Lung (tissue), 12 donors: Measurements from ENCODE around the gene NFX1. TPM values are rescaled to one million over a fixed set of nuclear protein-coding genes. Genes with fewer than 3 reads are reported as not detected.

ENCODE experiments used
- ATAC-seq: fragments of 200-7000 bp; cut with Tn5 transposase; one replicate; pipeline ENCODE4 v1.9.1; 2020; ENCODE audit warnings: moderate number of reproducible peaks; ENCODE audit not compliant: insufficient read depth, low FRiP score
- DNase-seq, 3 donors: peaks; one replicate each; pipeline ENCODE4 v3.0.0-alpha.2; 2013 to 2017
- H3K27ac ChIP-seq, 2 donors: one replicate each; pipeline ENCODE4 v1.5.1; 2013; ENCODE audit warnings: mild to moderate bottlenecking in 2 of 2, moderate library complexity in 2 of 2, control low read depth in 1 of 2, inconsistent platforms in 1 of 2, low read depth in 1 of 2, low read length in 1 of 2
- H3K27me3 ChIP-seq, 3 donors: one replicate each; pipeline ENCODE4 v1.5.1; 2013; ENCODE audit warnings: low read length in 2 of 3; ENCODE audit not compliant: control insufficient read depth in 3 of 3, insufficient read depth in 3 of 3
- H3K36me3 ChIP-seq, 4 donors: one replicate each; pipeline ENCODE4 v1.5.1; 2013; ENCODE audit warnings: low read length in 4 of 4, mild to moderate bottlenecking in 1 of 4, moderate library complexity in 1 of 4; ENCODE audit not compliant: control insufficient read depth in 4 of 4, insufficient read depth in 4 of 4
- H3K4me1 ChIP-seq, 5 donors: one replicate each; pipeline ENCODE4 v1.5.1; 2013; ENCODE audit warnings: low read length in 5 of 5, mild to moderate bottlenecking in 2 of 5, moderate library complexity in 1 of 5; ENCODE audit not compliant: control insufficient read depth in 5 of 5, insufficient read depth in 5 of 5
- H3K4me3 ChIP-seq: one replicate; pipeline ENCODE4 v1.5.1; 2013; ENCODE audit warnings: mild to moderate bottlenecking, control low read depth, moderate library complexity
- H3K9ac ChIP-seq, 2 donors: one replicate each; pipeline ENCODE4 v1.5.1; 2013; ENCODE audit warnings: low read length in 2 of 2, control low read depth in 1 of 2; ENCODE audit not compliant: insufficient read depth in 1 of 2
- H3K9me3 ChIP-seq, 4 donors: one replicate each; pipeline ENCODE4 v1.5.1; 2013; ENCODE audit warnings: low read length in 3 of 4, mild to moderate bottlenecking in 1 of 4, moderate library complexity in 1 of 4; ENCODE audit not compliant: control insufficient read depth in 4 of 4, insufficient read depth in 3 of 4
- CTCF ChIP-seq: IDR thresholded peaks from 2 replicates; pipeline ENCODE4 v1.5.1; 2012; ENCODE audit warnings: mild to moderate bottlenecking; ENCODE audit errors: control extremely low read depth, extremely low read depth
- WGBS, 2 donors: extraction: QIAGEN DNeasy Blood & Tissue Kit; methylation state at CpG; one replicate each; pipeline ENCODE4 v1.1.7; 2013; 5-methylcytosine and 5-hydroxymethylcytosine counted together
- polyA plus RNA-seq, 2 donors: library from polyadenylated mRNA; stranded (reverse); fragments of 200-250 nt; gene quantifications; one replicate each; pipeline ENCODE4 v1.2.1, GENCODE V29; 2013
- total RNA-seq, 2 donors: library from RNA; depleted of rRNA in 1 of 2; stranded (reverse); fragments of >200 nt in 1 of 2; gene quantifications; one replicate each; pipeline ENCODE4 v1.2.1, GENCODE V29; 2014 to 2021
- donor health status: control.
- donor health status: control.
- donor health status: Bipolar disorder and iron deficiency.
- donor health status: healthy.
- donor health status: DM: yes; HTN: yes; CAD: no.

Gene NFX1
- total and polyA plus RNA-seq, 4 donors = 13.1 to 43.4 (median 26.3) TPM

GRCh38 chr9:33366979-33367480 lies 76.7 kb downstream of the NFX1 start:
- no peak for TF ChIP-seq CTCF
- Histone ChIP-seq H3K27me3 (no peaks in the 10 kb centered on the region), H3K4me3 (no peak overlapping the region), H3K27ac (no peak overlapping the region), H3K9ac (no peak overlapping the region), H3K4me1 (no peaks in the 10 kb centered on the region), H3K9me3 (peaks cover 0 to 3% (median 0%) of the 10 kb centered on the region in 4 donors), H3K36me3 (peaks cover 29 to 57% (median 45%) of the 10 kb centered on the region in 4 donors)
- WGBS, 2 donors = 91 to 100% methylated on average over 2 of the region's 2 CpGs
- ATAC-seq = no peak
- DNase-seq = no peak

- no peak for TF ChIP-seq CTCF
- Histone ChIP-seq H3K9me3 (peaks cover 0 to 3% (median 0%) of the 10 kb centered on the region in 4 donors), H3K27ac (peak overlapping the region in 1 of 2 donors; percentile 1), H3K36me3 (peaks cover 10 to 24% (median 21%) of the 10 kb centered on the region in 4 donors), H3K9ac (no peak overlapping the region), H3K4me1 (peaks cover 0 to 2% (median 0%) of the 10 kb centered on the region in 5 donors), H3K27me3 (no peaks in the 10 kb centered on the region), H3K4me3 (no peak overlapping the region)
- DNase-seq (no peak), ATAC-seq (no peak)
- 70 to 89% methylated on average over 4 of the region's 4 CpGs for WGBS, 2 donors
Observed at GRCh38 chr9:33372900-33373299, 82.6 kb downstream of the NFX1 start.

- TF ChIP-seq CTCF = no peak
- Histone ChIP-seq H3K36me3 (peaks cover 10 to 20% (median 18%) of the 10 kb centered on the region in 4 donors), H3K9me3 (no peaks in the 10 kb centered on the region), H3K4me1 (peaks cover 0 to 2% (median 0%) of the 10 kb centered on the region in 5 donors), H3K27me3 (no peaks in the 10 kb centered on the region), H3K27ac (no peak overlapping the region), H3K9ac (no peak overlapping the region), H3K4me3 (no peak overlapping the region)
- DNase-seq (no peak), ATAC-seq (no peak)
- WGBS, 2 donors = 88 to 95% methylated on average over 9 of the region's 9 CpGs
Observed at GRCh38 chr9:33374190-33374589, 83.9 kb downstream of the NFX1 start.
